OCI-LY1 (cell line): Measurements from ENCODE around the gene CFAP97.

Source experiments
- EZH2 ChIP-seq: fragments of 200-600 bp; sonication (generic), shearing (Covaris generic); IDR thresholded peaks from 2 replicates; pipeline ENCODE4 v1.8.0; 2017; ENCODE audit warnings: borderline replicate concordance, mixed run types, mild to moderate bottlenecking, antibody characterized with exemption, low read length, moderate library complexity, mixed read lengths
- TF ChIP-seq, protein P1 (sequence below): fragments of 200-600 bp; sonication (generic), shearing (Covaris generic); IDR thresholded peaks from 2 replicates; pipeline ENCODE4 v1.5.1; 2017; ENCODE audit warnings: mild to moderate bottlenecking, antibody characterized with exemption, low read length, moderate library complexity, mixed read lengths

DNA sequence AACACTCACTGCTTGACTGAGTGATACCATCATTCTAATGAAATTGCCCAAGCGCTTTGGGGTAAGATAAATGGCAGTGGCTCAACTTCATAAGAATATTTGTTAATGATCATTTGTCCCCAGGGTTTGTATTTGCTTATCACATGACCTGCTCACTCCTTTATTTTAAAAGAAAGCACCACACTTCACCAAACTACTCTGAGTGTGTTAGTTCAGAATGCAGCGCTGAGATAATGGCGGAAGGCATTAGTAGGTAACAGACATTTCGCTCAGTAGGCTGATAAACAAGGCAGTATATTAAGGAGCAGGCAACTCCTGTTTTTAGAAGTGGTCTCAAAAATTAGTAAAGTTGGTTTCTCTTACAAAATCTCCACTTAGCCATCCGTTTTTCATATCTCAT is 7.2 kb upstream of the CFAP97 start:
- TF ChIP-seq, protein P1, sequence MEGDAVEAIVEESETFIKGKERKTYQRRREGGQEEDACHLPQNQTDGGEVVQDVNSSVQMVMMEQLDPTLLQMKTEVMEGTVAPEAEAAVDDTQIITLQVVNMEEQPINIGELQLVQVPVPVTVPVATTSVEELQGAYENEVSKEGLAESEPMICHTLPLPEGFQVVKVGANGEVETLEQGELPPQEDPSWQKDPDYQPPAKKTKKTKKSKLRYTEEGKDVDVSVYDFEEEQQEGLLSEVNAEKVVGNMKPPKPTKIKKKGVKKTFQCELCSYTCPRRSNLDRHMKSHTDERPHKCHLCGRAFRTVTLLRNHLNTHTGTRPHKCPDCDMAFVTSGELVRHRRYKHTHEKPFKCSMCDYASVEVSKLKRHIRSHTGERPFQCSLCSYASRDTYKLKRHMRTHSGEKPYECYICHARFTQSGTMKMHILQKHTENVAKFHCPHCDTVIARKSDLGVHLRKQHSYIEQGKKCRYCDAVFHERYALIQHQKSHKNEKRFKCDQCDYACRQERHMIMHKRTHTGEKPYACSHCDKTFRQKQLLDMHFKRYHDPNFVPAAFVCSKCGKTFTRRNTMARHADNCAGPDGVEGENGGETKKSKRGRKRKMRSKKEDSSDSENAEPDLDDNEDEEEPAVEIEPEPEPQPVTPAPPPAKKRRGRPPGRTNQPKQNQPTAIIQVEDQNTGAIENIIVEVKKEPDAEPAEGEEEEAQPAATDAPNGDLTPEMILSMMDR, result no peak
- TF ChIP-seq EZH2, result no peak
